Liver (tissue), 3 donors: ENCODE measurements around the gene SDK2.

Source experiments
- CTCF ChIP-seq: fragments of 150-350 bp; IDR thresholded peaks from 2 replicates; pipeline ENCODE4 v1.5.1; 2017; ENCODE audit warnings: improper control_type of control experiment, low read depth, low read length; ENCODE audit not compliant: missing input control
- GABPA ChIP-seq, 2 donors: IDR thresholded peaks in 1 of 2; conservative IDR thresholded peaks in 1 of 2; 2 replicates each; pipeline ENCODE4 v1.6.1; 2016; ENCODE audit warnings: antibody characterized with exemption in 2 of 2, mild to moderate bottlenecking in 1 of 2, moderate library complexity in 1 of 2
- HNF4G ChIP-seq: IDR thresholded peaks from 2 replicates; pipeline ENCODE4 v1.6.1; 2016; ENCODE audit warnings: antibody characterized with exemption
- MAX ChIP-seq: IDR thresholded peaks from 2 replicates; pipeline ENCODE4 v1.6.1; 2016; ENCODE audit warnings: antibody characterized with exemption
- NR2F2 ChIP-seq: IDR thresholded peaks from 2 replicates; pipeline ENCODE4 v1.6.1; 2016; ENCODE audit warnings: antibody characterized with exemption
- RAD21 ChIP-seq, 2 donors: IDR thresholded peaks; 2 replicates each; pipeline ENCODE4 v1.6.1; 2016; ENCODE audit warnings: antibody characterized with exemption in 2 of 2, mild to moderate bottlenecking in 2 of 2
- REST ChIP-seq: IDR thresholded peaks from 2 replicates; pipeline ENCODE4 v1.6.1; 2016; ENCODE audit warnings: antibody characterized with exemption, mild to moderate bottlenecking
- SP1 ChIP-seq: IDR thresholded peaks from 2 replicates; pipeline ENCODE4 v1.6.1; 2018; ENCODE audit warnings: antibody characterized with exemption, mild to moderate bottlenecking
- TAF1 ChIP-seq: conservative IDR thresholded peaks from 2 replicates; pipeline ENCODE4 v1.6.1; 2016; ENCODE audit warnings: antibody characterized with exemption, mild to moderate bottlenecking
- YY1 ChIP-seq: IDR thresholded peaks from 2 replicates; pipeline ENCODE4 v1.6.1; 2016; ENCODE audit warnings: antibody characterized with exemption, mild to moderate bottlenecking
- donor health status: healthy.
- donor health status: healthy.

GRCh38 chr17:73592079-73592415 lies 52.2 kb downstream of the SDK2 start:
- TF ChIP-seq CTCF (no peak), YY1 (no peak), TAF1 (no peak), RAD21 (IDR thresholded peaks at IDR 0.05) (no peak), SP1 (no peak), GABPA (IDR thresholded peaks at IDR 0.05 in 1 of 2, conservative IDR thresholded peaks at IDR 0.05 in 1 of 2) (no peak), MAX (no peak), REST (no peak), NR2F2 (no peak), HNF4G (no peak)
